GM21381 (cell line): ENCODE data around the gene ZDHHC17.

Experiments used
- ATAC-seq: cut with Tn5 transposase; IDR thresholded peaks from one replicate; pipeline ENCODE4 v1.9.1; 2021; ENCODE audit warnings: mild to moderate bottlenecking, moderate library complexity; ENCODE audit not compliant: unreplicated experiment

Gene ZDHHC17

DNA sequence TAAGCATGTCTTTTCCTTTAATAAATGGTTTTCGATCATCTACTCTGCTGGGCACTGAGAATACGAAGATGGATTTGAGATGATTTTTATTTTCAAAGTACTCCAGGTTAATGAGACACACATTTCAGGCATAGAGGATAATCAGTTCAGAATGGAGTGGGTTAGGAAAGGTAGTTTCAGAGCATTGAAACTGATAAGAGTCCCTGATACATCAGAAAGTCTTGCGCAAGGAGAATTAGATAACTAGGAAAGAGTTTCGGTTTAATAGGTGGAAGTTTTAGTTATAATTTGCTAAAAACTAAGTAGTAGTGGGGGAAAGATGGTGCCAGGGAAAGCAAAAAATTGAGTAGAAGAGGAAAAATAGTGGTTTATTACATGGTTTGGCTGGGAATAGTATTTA is 50.1 kb downstream of the ZDHHC17 start:
- no peak for ATAC-seq

DNA sequence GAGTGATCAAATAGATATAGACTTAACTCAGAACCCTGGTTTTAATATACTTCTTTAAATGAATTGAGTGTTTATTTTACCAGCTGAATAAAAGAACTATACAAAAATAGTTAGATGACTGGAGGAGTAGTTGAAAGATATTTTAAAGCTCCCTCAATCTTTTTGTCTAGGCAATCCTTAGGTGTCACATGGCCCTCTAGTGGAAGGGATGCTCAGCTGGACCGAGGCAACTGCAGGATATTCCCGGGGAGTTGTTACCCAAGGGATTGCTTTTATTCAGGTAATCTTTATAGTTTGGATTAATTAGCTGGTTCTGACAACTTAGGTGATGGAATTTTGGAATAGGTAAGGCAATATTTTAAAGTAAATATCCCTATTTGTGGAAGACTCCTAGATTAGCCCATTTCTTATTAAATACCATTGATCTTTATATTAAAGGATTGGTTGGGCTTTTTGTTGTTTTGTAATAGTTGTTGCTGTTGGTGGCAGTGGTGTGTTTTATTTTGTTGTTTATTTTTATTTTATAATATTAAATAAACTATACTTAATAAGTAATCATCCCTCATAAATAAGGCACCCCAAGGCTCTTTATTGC is 57.1 kb downstream of the ZDHHC17 start:
- ATAC-seq = no peak

- ATAC-seq = no peak
These were observed 66.5 kb downstream of the ZDHHC17 start for GRCh38 chr12:76830436-76830835.

DNA sequence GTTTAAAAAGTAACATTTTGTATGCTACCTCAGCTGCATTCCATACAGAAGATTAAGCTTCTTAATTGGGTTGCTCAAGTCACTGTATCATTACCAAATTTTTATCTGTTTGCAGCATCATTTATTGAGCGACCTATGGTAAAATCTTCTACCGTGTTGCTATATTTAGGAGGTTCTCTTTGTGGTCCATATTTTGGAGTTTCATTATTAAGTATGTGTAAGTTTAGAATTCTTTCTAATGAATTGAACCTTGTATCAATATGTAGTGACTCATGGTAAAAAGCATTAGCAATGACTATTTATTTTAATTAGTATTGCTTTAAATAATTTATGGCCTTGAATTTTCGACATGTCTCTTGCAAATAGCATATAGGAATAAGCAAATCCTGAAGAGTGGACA is 72.7 kb downstream of the ZDHHC17 start:
- ATAC-seq = no peak

GRCh38 chr12:76847260-76847659 is 83.3 kb downstream of the ZDHHC17 start:
- ATAC-seq = no peak

- ATAC-seq = no peak
These were observed 84.2 kb downstream of the ZDHHC17 start for GRCh38 chr12:76848132-76848531.

DNA sequence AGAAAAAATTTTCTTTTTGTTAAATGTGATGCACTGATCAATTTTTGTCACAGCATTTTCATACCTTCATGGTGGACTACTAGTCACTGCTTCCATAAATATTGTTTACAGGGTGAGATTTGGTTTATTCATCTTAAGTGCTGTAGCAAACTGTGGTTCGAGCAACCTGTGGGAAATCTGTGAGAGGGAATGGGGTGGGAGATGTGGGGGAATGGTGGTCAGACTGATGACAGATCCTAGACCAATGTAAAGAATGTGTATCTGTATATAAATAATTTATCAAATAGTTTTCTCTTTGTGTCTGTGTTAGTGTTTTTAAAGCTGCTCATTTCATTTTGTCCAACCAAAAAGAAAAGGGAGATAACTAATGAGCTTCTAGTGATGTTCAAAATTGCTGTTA is 88.2 kb downstream of the ZDHHC17 start:
- no peak for ATAC-seq

DNA sequence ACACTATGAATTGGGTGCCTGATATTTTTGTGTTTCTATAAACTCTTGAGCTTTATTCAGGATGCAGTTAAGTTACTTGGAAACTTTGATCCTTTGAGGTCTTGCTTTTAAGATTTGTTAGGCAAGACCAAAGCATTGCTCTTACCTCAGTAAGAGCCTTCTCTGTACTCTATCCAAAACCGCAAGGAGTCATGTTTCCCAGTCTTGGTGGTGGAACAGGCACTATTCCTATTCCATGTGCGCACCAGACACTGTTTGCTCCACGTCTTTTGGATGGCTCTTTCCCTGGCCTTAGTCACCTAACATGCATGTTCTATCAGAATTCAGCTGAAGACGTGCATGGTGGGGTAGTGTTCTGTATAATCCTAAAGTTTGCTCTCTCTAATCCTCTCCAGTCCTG is 91.4 kb downstream of the ZDHHC17 start:
- no peak for ATAC-seq

GRCh38 chr12:76856018-76856644 is 92.2 kb downstream of the ZDHHC17 start:
- ATAC-seq = no peak

DNA sequence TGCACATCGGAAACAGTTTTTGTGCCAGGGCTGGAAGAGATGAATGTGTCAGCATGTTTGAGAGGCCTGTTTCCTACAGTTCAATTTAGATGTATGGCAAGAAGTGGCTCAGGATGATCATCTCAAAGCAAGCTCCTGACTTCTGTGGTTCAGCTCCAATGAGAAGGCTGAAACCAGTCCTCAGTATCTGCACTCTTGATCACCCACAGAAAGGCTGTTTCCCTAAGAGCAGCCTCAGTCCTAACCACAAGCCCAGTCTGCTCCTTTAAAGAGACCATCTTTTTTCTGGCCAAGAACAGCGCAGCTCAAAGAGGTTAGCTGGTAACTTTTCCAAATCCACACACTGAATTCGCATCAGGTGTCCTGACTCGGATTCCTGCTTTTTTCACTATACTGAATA is 95.7 kb downstream of the ZDHHC17 start:
- no peak for ATAC-seq

GRCh38 chr12:76860256-76860655 is 96.3 kb downstream of the ZDHHC17 start:
- no peak for ATAC-seq

- no peak for ATAC-seq
These were observed 99.2 kb downstream of the ZDHHC17 start for GRCh38 chr12:76863005-76863670.

GRCh38 chr12:76863837-76864236 is 99.9 kb downstream of the ZDHHC17 start:
- no peak for ATAC-seq

DNA sequence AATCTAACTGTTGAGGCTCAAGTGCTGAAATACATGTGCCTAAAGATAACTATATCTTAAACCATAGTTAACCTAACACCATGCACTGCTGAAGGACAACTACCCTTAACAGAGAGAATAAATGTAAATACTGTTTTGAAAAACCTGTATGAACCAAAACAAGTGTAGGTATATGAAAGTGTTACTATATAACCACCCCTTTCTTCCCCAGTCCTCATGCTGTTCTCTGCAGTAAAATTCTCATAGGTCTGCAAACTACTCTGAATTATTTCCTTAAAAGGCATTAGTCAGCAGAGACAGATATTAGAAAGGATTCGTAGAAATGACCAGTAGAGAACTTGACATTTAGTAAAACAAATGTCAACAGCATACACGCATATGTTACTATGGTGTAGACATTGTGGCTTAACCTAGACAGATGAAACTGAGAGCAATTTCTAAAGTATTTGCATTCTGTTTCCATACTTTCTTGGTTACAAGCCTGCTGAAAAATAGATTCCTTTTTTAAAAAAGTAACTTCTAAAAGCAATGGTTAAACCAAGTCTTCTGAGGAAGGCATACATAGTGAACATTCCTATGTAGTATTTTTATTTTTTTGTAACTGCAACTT is 101.0 kb downstream of the ZDHHC17 start:
- ATAC-seq = peak; percentile 74

- no peak for ATAC-seq
These were observed 102.2 kb downstream of the ZDHHC17 start for GRCh38 chr12:76866151-76866567.

DNA sequence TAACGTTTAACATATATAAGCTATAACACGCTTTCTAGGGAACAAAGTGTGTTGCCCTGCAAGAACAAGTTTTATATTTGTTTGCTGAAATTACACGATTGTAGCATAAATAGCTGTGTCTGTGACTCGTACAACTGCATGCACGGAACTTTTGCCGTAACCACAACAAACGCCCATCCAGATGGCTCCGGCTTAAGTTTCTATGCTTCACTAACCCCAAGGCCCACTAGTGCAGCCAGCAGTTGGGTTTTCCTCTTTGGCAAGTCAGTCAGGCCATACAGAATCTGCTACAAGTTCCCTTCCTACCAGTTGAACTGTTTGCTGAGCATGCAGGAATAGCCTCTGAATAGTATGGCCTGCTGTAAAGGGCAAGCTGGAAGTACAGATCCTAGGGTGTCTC is 102.8 kb downstream of the ZDHHC17 start:
- no peak for ATAC-seq

DNA sequence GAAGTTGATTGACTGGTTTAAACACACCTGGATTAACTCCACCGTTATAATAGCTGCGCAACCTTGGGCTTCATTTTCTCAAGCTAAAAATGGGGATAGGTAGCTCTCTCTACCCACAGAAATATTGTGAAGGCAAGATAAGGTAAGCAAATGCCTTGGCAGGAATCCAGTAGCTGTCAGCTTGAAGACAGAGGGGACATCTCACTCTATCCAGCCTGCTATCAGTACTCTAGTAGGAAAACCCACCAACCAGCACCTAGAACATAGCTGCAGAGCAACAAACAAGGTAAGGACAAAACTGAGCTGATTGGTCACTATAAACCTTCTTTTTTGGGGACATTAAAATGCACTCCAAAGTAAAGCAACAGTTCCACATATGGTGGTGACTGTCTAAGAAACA is 107.2 kb downstream of the ZDHHC17 start:
- no peak for ATAC-seq

GRCh38 chr12:76871742-76872141 is 107.8 kb downstream of the ZDHHC17 start:
- no peak for ATAC-seq

GRCh38 chr12:76872415-76872814 is 108.5 kb downstream of the ZDHHC17 start:
- no peak for ATAC-seq

- no peak for ATAC-seq
These were observed 110.1 kb downstream of the ZDHHC17 start for GRCh38 chr12:76874027-76874426.

GRCh38 chr12:76874491-76875190 is 110.7 kb downstream of the ZDHHC17 start:
- no peak for ATAC-seq
